Activated CD4-positive, alpha-beta T cell treated with anti-CD3 and anti-CD28 coated beads, Interleukin-10, Interleukin-2, amounts not matched to agents 100 ng/mL and 50 ng/mL, durations not matched to agents 16 hours and 8 hours (primary cell): ENCODE data around the gene DIRAS1.
"Not testable (repeated sequence)": the region's sequence is repeated elsewhere in the genome, so short reads cannot be mapped to it uniquely, and the experiment has no call there.

Experiments
- DNase-seq: peaks from one replicate; pipeline ENCODE4 v3.0.0-alpha.2; 2020

Gene DIRAS1

DNA sequence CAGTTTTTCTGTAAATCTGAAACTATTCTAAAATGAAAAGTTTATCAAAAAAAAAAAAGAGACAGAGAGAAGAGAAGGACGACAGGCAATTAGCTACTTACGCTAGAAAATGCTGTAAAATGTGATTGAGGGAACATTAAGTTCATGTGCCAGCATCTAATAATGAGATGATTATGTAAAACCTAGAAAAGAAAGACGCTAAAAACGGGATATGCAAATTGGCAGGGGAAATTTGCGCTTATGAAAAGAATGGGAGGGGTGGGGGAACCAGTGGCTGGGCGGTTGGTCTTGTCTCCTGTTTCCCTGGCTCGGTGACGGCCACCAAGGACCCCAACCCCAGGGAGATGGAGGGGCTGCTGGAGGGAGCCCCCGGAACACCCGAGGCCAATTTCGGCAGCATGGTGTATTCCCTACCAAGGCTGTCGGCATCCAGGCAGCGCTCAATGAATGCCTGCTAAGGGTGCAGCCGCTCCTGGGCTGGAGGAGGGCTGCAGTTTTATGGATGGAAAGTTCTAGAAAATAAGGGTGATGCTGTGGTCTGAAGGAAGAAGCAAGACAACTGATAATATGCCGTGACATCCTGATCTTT is 52.9 kb downstream of the DIRAS1 start:
- no peak for DNase-seq

- not testable (repeated sequence) for DNase-seq
Observed at GRCh38 chr19:2667349-2667748, 53.8 kb downstream of the DIRAS1 start.

DNA sequence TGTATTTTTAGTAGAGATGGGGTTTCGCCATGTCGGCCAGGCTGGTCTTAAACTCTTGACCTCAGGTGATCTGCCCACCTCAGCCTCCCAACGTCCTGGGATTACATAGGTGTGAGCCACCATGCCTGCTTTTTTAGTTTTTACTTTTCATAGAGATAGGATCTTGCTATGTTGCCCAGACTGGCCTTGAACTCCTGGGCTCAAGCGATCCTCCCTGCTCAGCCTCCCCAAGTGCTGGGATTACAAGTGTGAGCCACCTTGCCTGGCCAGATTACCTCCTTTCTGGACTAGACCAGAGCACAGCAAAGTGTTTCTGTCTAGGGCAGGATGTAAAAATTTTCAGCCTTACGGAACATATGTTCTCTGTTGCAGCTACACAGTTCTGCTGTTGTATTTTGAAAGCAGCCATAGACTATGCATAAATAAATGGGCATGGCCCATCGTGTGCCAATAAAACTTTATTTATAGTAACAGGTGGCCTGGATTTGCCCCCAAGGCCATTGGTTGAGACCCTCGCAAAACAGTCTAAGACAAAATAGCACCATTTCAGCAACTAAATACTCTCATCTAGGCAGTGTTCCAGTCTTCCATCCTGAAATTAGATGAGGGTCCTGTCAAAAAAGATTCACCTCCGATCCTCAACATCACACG is 54.7 kb downstream of the DIRAS1 start:
- DNase-seq = no peak

GRCh38 chr19:2665103-2665502 is 56.1 kb downstream of the DIRAS1 start:
- DNase-seq = no peak
